ENCODE data around the gene GNAT2.

Gene GNAT2

DNA sequence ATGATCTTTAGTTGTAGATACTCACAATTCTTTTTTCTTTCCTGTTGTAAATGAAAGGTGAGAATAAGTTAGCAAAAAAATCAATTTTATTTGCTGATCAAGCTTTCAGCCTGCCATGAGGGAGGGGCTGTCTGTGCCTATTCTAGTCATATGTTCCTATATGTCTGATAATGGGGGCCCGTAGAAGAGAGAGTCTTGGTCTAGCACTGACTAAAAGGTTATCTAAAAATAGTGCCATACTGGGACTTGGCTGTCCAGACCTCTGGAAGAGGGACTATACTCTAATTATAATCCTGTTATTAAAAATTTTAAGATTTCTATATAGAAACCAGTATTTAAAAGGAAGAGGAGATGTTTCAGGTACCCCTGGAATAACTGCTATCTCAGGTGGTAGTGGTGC is 52.4 kb downstream of the GNAT2 start:
- H3K27me3 ChIP-seq = no peaks in the 10 kb centered on the region
- peaks cover 66 to 79% of the 10 kb centered on the region in 2 experiments for H3K4me1 ChIP-seq (ENCODE audit: control insufficient read depth in 1 of 2, insufficient read depth in 1 of 2, low read depth in 1 of 2, low read length in 1 of 2)
- H3K9me3 ChIP-seq = no peaks in the 10 kb centered on the region
- no peak overlapping the region for H3K27ac ChIP-seq
- no peaks in the 10 kb centered on the region for H3K36me3 ChIP-seq
- no peak overlapping the region for H3K4me3 ChIP-seq (ENCODE audit: low read depth in 1 of 2, low read length in 1 of 2)
- TF ChIP-seq, protein P1, sequence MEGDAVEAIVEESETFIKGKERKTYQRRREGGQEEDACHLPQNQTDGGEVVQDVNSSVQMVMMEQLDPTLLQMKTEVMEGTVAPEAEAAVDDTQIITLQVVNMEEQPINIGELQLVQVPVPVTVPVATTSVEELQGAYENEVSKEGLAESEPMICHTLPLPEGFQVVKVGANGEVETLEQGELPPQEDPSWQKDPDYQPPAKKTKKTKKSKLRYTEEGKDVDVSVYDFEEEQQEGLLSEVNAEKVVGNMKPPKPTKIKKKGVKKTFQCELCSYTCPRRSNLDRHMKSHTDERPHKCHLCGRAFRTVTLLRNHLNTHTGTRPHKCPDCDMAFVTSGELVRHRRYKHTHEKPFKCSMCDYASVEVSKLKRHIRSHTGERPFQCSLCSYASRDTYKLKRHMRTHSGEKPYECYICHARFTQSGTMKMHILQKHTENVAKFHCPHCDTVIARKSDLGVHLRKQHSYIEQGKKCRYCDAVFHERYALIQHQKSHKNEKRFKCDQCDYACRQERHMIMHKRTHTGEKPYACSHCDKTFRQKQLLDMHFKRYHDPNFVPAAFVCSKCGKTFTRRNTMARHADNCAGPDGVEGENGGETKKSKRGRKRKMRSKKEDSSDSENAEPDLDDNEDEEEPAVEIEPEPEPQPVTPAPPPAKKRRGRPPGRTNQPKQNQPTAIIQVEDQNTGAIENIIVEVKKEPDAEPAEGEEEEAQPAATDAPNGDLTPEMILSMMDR (IDR thresholded peaks at IDR 0.05) = no peak

DNA sequence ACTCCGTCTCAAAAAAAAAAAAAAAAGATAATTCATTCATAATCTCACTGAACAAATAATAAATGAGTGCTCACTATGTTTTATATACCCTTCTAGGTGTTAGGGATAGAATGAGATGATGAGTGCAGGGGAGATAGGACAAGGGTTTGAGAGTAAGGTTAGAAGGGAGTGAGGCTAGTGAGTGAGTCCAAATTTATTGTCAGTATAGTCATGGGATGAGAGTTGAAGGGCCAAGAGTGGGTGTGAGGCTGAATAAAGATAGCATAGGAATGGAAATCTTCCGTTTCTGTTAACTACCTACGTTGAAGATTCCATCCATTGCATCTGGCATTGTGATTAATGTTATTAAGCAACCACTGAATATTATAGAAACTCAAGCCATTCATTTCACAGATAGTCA is 54.2 kb downstream of the GNAT2 start:
- peaks cover 59 to 78% of the 10 kb centered on the region in 2 experiments for H3K4me1 ChIP-seq (ENCODE audit: control insufficient read depth in 1 of 2, insufficient read depth in 1 of 2, low read depth in 1 of 2, low read length in 1 of 2)
- no peaks in the 10 kb centered on the region for H3K36me3 ChIP-seq
- H3K9me3 ChIP-seq = no peaks in the 10 kb centered on the region
- TF ChIP-seq, protein P1 (IDR thresholded peaks at IDR 0.05) = no peak
- H3K27ac ChIP-seq = peak overlapping the region; percentile 5
- no peak overlapping the region for H3K4me3 ChIP-seq (ENCODE audit: low read depth in 1 of 2, low read length in 1 of 2)
- no peaks in the 10 kb centered on the region for H3K27me3 ChIP-seq

DNA sequence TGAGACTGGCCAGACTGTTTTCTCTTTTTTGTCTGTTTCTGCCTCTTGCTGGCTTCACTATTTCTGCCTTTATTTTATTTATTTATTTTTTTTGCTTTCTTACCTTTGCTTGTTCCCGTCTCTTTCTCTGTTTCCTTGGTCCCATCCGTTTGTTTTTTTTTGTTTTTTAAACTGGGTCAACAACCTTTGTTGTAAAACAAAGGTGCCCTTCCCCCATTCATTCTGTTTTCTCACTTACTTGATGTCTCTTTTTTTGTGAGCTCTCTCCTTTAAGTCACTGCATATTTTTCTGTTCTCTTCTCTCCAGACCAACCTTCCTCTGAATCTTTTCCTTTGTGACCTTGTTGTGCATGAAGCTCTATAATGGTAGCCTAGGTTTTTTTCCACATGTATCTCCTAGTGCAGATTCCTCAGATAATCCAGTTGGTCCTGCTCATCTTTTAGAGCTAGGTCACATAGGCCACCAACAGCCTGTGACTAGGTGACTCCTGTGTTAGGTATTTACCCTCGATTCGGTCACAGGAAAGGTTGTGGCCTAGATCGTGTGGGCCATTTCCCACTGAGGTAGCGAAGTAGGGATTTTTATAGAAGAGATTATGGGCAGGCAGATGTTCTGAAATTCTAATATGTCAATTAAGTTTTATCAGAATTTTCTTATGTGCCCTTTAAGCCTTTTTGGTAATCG is 55.1 kb downstream of the GNAT2 start:
- TF ChIP-seq, protein P1 (IDR thresholded peaks at IDR 0.05) = no peak
- H3K9me3 ChIP-seq = no peaks in the 10 kb centered on the region
- no peak overlapping the region for H3K27ac ChIP-seq
- peaks cover 57 to 77% of the 10 kb centered on the region in 2 experiments for H3K4me1 ChIP-seq (ENCODE audit: control insufficient read depth in 1 of 2, insufficient read depth in 1 of 2, low read depth in 1 of 2, low read length in 1 of 2)
- no peaks in the 10 kb centered on the region for H3K27me3 ChIP-seq
- H3K36me3 ChIP-seq = no peaks in the 10 kb centered on the region
- no peak overlapping the region for H3K4me3 ChIP-seq (ENCODE audit: low read depth in 1 of 2, low read length in 1 of 2)

DNA sequence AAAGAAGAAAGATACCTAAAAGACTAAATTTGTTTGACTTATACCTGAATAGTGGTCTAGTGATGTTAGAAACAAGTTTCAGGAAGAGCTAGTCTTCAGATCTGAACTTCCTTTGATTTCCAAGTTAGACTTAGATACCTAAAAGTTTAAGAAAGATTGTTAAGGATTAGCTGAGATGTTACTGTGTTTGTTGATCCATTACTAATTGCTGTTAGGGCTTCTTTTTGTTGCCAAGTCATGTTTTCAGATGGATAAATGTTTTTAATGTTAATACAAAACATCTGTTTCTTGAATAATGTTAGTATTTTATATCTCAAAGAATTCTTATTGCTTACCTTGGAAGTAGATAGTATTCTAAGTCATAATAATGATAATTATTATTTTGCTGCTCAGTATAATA is 59.4 kb downstream of the GNAT2 start:
- Histone ChIP-seq H3K27ac (peak overlapping the region; percentile 26), H3K36me3 (no peaks in the 10 kb centered on the region), H3K27me3 (no peaks in the 10 kb centered on the region), H3K4me1 (ENCODE audit: control insufficient read depth in 1 of 2, insufficient read depth in 1 of 2, low read depth in 1 of 2, low read length in 1 of 2) (peaks cover 72 to 87% of the 10 kb centered on the region in 2 experiments), H3K4me3 (ENCODE audit: low read depth in 1 of 2, low read length in 1 of 2) (no peak overlapping the region), H3K9me3 (no peaks in the 10 kb centered on the region)
- TF ChIP-seq, protein P1 (IDR thresholded peaks at IDR 0.05) = no peak

DNA sequence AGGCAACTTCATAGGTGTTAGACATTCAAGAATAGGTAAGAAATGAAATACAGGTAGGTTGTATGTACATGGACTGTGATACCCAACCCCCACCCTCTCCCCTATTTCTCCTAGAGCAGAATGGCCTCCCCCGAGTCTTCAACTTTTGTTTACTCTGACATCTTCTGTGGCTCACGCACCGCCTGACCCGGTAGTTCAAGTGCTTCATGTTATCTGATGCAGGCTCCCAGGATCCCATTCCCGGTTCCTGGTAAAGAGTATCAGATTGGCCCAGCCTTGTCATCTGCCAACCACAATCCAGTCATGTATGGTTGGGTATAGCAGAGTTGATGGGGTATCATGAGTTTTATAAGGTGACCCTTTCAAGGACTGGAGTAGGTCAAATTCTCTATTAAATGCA is 61.9 kb downstream of the GNAT2 start:
- TF ChIP-seq, protein P1 (IDR thresholded peaks at IDR 0.05) = no peak
- Histone ChIP-seq H3K4me3 (ENCODE audit: low read depth in 1 of 2, low read length in 1 of 2) (no peak overlapping the region), H3K36me3 (no peaks in the 10 kb centered on the region), H3K4me1 (ENCODE audit: control insufficient read depth in 1 of 2, insufficient read depth in 1 of 2, low read depth in 1 of 2, low read length in 1 of 2) (peaks cover 70 to 91% of the 10 kb centered on the region in 2 experiments), H3K27me3 (no peaks in the 10 kb centered on the region), H3K9me3 (no peaks in the 10 kb centered on the region), H3K27ac (peak overlapping the region; percentile 69)
